ACC112 (cell line): ENCODE data around the gene ZDHHC20.
"Not testable (repeated sequence)": the region's sequence is repeated elsewhere in the genome, so short reads cannot be mapped to it uniquely, and the experiment has no call there.

Experiments used
- H2AFZ ChIP-seq: fragments of 200-600 bp; sonication (generic); one replicate; pipeline ENCODE4 v1.6.0; 2017; ENCODE audit warnings: antibody characterized with exemption, low read length; ENCODE audit not compliant: unreplicated experiment
- H3K27ac ChIP-seq: fragments of 200-600 bp; sonication (generic); 2 replicates; pipeline ENCODE4 v1.5.1; 2014; ENCODE audit warnings: low read depth, mild to moderate bottlenecking, antibody characterized with exemption, low read length, moderate library complexity
- H3K27me3 ChIP-seq: fragments of 200-600 bp; sonication (generic); 2 replicates; pipeline ENCODE4 v1.6.1; 2014; ENCODE audit warnings: mild to moderate bottlenecking, antibody characterized with exemption, low read length, moderate library complexity, mixed read lengths; ENCODE audit not compliant: insufficient read depth
- H3K36me3 ChIP-seq: fragments of 200-600 bp; sonication (generic); 2 replicates; pipeline ENCODE4 v1.6.1; 2016; ENCODE audit warnings: mild to moderate bottlenecking, antibody characterized with exemption, low read length, moderate library complexity, mixed read lengths; ENCODE audit not compliant: insufficient read depth
- H3K4me1 ChIP-seq: fragments of 200-600 bp; sonication (generic); one replicate; pipeline ENCODE4 v1.6.1; 2016; ENCODE audit warnings: low read length, mixed read lengths; ENCODE audit not compliant: insufficient read depth, unreplicated experiment, control insufficient read depth
- H3K4me3 ChIP-seq: fragments of 200-600 bp; sonication (generic); 2 replicates; pipeline ENCODE4 v1.5.1; 2014; ENCODE audit warnings: mild to moderate bottlenecking, low read depth, low read length
- H3K79me2 ChIP-seq: fragments of 200-600 bp; sonication (generic); one replicate; pipeline ENCODE4 v1.6.0; 2016; ENCODE audit warnings: low read length; ENCODE audit not compliant: control insufficient read depth, unreplicated experiment, insufficient read depth

Gene ZDHHC20

GRCh38 chr13:21399741-21400140 lies 59.4 kb downstream of the ZDHHC20 start:
- Histone ChIP-seq H3K4me3 (no peak overlapping the region), H3K79me2 (peaks cover 5% of the 10 kb centered on the region), H3K27ac (no peak overlapping the region), H3K36me3 (peaks cover 4% of the 10 kb centered on the region; the same call in 1 of the 2 replicates), H3K27me3 (no peaks in the 10 kb centered on the region), H2AFZ (no peak overlapping the region), H3K4me1 (peaks cover 32% of the 10 kb centered on the region)

GRCh38 chr13:21395953-21396352 lies 63.1 kb downstream of the ZDHHC20 start:
- Histone ChIP-seq H3K27me3 (no peaks in the 10 kb centered on the region), H3K4me1 (peaks cover 6% of the 10 kb centered on the region), H3K4me3 (no peak overlapping the region), H3K36me3 (peaks cover 4% of the 10 kb centered on the region; the same call in 1 of the 2 replicates), H2AFZ (no peak overlapping the region), H3K79me2 (no peaks in the 10 kb centered on the region), H3K27ac (no peak overlapping the region)

GRCh38 chr13:21389124-21389523 lies 70.0 kb downstream of the ZDHHC20 start:
- no peak overlapping the region for H2AFZ ChIP-seq
- H3K4me1 ChIP-seq: no peaks in the 10 kb centered on the region
- no peaks in the 10 kb centered on the region for H3K79me2 ChIP-seq
- H3K27ac ChIP-seq: no peak overlapping the region
- H3K36me3 ChIP-seq: peaks cover 24% of the 10 kb centered on the region
- H3K27me3 ChIP-seq: no peaks in the 10 kb centered on the region
- H3K4me3 ChIP-seq: no peak overlapping the region

- H3K4me3 ChIP-seq: no peak overlapping the region
- no peaks in the 10 kb centered on the region for H3K27me3 ChIP-seq
- H2AFZ ChIP-seq: no peak overlapping the region
- H3K79me2 ChIP-seq: no peaks in the 10 kb centered on the region
- no peaks in the 10 kb centered on the region for H3K4me1 ChIP-seq
- no peak overlapping the region for H3K27ac ChIP-seq
- peaks cover 27% of the 10 kb centered on the region for H3K36me3 ChIP-seq
These were observed 73.4 kb downstream of the ZDHHC20 start for GRCh38 chr13:21385710-21386109.

- Histone ChIP-seq H3K27ac (no peak overlapping the region), H3K27me3 (no peaks in the 10 kb centered on the region), H3K36me3 (peaks cover 27% of the 10 kb centered on the region)
These were observed 76.0 kb downstream of the ZDHHC20 start for GRCh38 chr13:21383090-21383489.

GRCh38 chr13:21376998-21377985 lies 81.8 kb downstream of the ZDHHC20 start:
- not testable (repeated sequence) for H3K36me3 ChIP-seq, H3K27me3 ChIP-seq

More at GRCh38 chr13:21383090-21383489, 76.0 kb downstream of the ZDHHC20 start:
- no peak overlapping the region for H2AFZ ChIP-seq
- no peak overlapping the region for H3K4me3 ChIP-seq
- H3K79me2 ChIP-seq: no peaks in the 10 kb centered on the region
- no peaks in the 10 kb centered on the region for H3K4me1 ChIP-seq

GRCh38 chr13:21372530-21372929 lies 86.6 kb downstream of the ZDHHC20 start:
- no peaks in the 10 kb centered on the region for H3K27me3 ChIP-seq
- H3K27ac ChIP-seq: no peak overlapping the region
- H3K4me1 ChIP-seq: no peaks in the 10 kb centered on the region
- no peak overlapping the region for H2AFZ ChIP-seq
- no peaks in the 10 kb centered on the region for H3K36me3 ChIP-seq
- no peak overlapping the region for H3K4me3 ChIP-seq
- H3K79me2 ChIP-seq: no peaks in the 10 kb centered on the region

More at GRCh38 chr13:21376998-21377985, 81.8 kb downstream of the ZDHHC20 start:
- not testable (repeated sequence) for H3K27ac ChIP-seq, H3K4me1 ChIP-seq, H3K4me3 ChIP-seq, H3K79me2 ChIP-seq, H2AFZ ChIP-seq

GRCh38 chr13:21371011-21371410 lies 88.1 kb downstream of the ZDHHC20 start:
- Histone ChIP-seq H3K36me3 (no peaks in the 10 kb centered on the region), H3K27ac (no peak overlapping the region), H3K79me2 (no peaks in the 10 kb centered on the region)

GRCh38 chr13:21365574-21365973 lies 93.5 kb downstream of the ZDHHC20 start:
- Histone ChIP-seq H2AFZ (no peak overlapping the region), H3K27ac (no peak overlapping the region), H3K4me3 (no peak overlapping the region), H3K36me3 (no peaks in the 10 kb centered on the region), H3K27me3 (0 out of 2 replicates have a peak, but pooled peaks cover 5% of the 10 kb centered on the region), H3K4me1 (no peaks in the 10 kb centered on the region), H3K79me2 (no peaks in the 10 kb centered on the region)

More at GRCh38 chr13:21371011-21371410, 88.1 kb downstream of the ZDHHC20 start:
- H3K27me3 ChIP-seq: no peaks in the 10 kb centered on the region
- H2AFZ ChIP-seq: no peak overlapping the region
- H3K4me1 ChIP-seq: no peaks in the 10 kb centered on the region
- no peak overlapping the region for H3K4me3 ChIP-seq

- Histone ChIP-seq H3K36me3 (no peaks in the 10 kb centered on the region), H3K79me2 (no peaks in the 10 kb centered on the region), H3K4me1 (no peaks in the 10 kb centered on the region), H3K27me3 (0 out of 2 replicates have a peak, but pooled peaks cover 7% of the 10 kb centered on the region), H2AFZ (no peak overlapping the region), H3K4me3 (no peak overlapping the region), H3K27ac (no peak overlapping the region)
These were observed 94.2 kb downstream of the ZDHHC20 start for GRCh38 chr13:21364916-21365315.

GRCh38 chr13:21364357-21364756 lies 94.7 kb downstream of the ZDHHC20 start:
- no peak overlapping the region for H2AFZ ChIP-seq
- H3K79me2 ChIP-seq: no peaks in the 10 kb centered on the region
- H3K4me1 ChIP-seq: no peaks in the 10 kb centered on the region
- no peak overlapping the region for H3K4me3 ChIP-seq
- H3K27ac ChIP-seq: no peak overlapping the region
- H3K27me3 ChIP-seq: 0 out of 2 replicates have a peak, but pooled peaks cover 7% of the 10 kb centered on the region
- H3K36me3 ChIP-seq: no peaks in the 10 kb centered on the region
